ENCODE results near the gene PDE6B.

PDE6B gene

DNA sequence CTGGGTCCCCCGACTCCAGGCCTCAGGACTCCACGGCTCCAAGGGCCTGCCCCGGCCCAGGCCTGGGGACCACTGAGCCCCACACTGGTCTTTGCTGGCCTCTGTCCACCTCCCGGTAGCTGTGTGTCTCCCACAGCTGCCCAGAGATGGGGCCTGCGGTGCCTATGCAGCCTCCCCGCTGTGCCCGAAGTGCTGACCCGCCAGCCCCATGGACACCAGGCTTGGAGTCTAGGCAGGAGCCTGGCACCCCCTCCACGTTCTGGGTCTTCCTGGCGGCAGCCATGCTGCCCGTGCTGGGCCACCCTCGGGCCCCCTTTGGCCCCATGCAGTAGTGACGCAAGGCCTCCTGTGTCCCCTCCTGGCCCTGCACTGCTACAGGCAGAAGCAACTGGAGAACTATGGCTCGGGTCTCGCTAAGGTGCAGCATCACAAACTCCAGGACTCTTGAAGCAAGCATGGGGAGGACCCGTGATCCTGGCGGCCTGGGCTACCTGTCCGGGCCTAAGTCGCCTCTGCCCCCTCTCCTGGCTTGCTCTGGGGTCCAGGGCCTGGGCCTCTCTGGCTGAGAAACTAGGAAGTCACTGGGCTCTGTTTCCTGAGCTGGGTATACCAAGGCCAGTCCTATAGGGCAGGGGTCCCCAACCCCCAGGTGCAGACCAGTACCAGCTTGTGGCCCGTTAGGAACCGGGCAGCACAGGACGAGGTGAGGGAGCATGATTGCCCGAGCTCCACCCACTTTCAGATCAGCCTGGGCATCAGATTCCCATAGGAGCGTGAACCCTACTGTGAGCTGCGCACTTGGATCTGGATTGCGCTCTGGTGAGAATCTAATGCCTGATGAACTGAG, 49.9 kb downstream of the PDE6B start:
- no peak for DNase-seq

- peak in 1 of 2 donors; percentile 34 for DNase-seq
Observed at GRCh38 chr4:675980-676870, 50.9 kb downstream of the PDE6B start.

DNA sequence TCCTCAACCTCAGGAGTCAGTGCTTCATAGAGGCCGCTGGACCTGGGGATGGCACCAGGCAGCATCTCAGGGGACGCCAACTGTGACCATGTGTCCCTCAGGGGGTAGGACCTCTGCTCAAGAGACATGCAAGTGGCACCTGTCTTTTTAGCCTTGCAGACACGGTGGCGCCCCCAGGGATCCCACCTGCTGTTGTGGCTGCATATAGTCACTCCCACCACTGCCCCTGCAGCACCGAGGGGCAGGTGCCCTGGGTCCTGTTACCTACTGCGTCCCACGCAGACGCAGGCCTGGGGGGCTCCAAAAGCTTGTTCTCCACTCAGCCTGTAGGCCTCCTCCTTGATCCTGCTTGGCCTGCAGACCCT, 51.5 kb downstream of the PDE6B start:
- DNase-seq: no peak

GRCh38 chr4:677431-678293, 52.3 kb downstream of the PDE6B start:
- peak in 1 of 2 donors; percentile 38 for DNase-seq

DNA sequence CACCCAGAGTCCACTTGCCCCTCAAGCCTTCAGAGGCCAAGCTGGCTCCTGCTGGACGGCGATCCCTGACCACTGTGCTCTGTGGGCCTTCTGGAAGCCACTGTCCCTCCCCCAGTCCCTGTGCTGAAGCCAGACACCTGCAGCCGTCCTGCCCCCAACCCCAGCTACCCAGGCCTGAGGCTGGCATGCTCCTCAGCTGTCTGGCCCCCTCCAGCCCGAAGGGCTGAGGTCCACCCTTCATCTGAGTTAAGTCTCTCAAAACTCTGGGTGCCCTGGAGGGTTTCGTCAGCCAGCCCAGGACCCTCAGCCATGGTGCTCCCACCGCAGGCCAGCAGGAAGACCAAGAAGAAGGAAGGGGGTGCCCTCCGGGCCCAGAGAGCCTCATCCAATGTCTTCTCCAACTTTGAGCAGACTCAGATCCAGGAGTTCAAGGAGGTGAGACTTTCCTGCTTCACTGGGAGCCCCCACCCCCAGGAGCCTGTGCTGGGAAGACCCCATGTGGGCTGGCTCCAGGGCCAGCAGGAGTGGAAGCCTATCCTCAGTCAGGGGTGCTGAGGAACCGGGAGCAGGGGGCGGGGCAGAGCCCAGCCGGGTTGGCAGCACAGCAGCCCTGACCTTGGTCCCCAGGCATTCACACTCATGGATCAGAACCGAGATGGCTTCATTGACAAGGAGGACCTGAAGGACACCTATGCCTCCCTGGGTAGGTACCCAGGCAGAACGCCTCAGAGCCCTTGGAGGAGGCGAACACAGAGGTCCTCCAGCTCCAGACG, 53.1 kb downstream of the PDE6B start:
- DNase-seq: no peak

DNA sequence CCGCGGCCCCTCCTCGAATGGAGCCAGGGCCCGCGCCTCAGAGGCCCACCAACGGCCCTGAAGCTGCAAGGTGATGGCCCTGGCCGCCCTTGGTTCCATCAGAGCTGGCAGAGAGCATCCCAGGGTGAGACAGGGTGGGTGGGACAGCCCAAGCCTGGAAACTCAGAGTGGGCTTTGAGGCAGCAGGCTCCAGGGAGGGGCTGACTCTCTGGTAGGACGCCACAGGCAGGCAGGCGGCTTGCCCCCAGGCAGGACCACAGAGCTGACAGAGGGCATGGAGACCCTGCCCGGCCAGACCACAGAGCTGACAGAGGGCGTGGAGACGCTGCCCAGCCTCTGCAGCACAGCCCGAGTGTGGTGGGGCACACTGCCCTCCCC, 53.7 kb downstream of the PDE6B start:
- no peak for DNase-seq

DNA sequence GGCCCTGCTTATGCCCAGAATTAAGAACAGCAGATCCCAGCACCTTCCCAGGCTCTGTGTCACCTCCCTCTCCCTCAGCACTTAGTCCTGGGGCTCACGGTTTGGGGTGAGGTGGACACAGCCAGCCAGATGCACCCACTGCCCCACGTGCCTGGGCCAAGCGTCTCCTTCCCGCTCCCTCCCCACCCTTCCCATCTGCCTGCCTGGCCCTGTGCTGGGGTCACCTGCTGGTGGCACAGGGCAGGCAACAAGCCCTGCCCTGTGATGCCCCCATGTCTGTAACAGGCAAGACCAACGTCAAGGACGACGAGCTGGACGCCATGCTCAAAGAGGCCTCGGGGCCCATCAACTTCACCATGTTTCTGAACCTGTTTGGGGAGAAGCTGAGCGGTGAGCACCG, 54.3 kb downstream of the PDE6B start:
- no peak for DNase-seq

- no peak for DNase-seq
Observed at GRCh38 chr4:680091-680490, 54.7 kb downstream of the PDE6B start.

- peak in 1 of 2 donors; percentile 33 for DNase-seq
Observed at GRCh38 chr4:680551-680927, 55.2 kb downstream of the PDE6B start.

DNA sequence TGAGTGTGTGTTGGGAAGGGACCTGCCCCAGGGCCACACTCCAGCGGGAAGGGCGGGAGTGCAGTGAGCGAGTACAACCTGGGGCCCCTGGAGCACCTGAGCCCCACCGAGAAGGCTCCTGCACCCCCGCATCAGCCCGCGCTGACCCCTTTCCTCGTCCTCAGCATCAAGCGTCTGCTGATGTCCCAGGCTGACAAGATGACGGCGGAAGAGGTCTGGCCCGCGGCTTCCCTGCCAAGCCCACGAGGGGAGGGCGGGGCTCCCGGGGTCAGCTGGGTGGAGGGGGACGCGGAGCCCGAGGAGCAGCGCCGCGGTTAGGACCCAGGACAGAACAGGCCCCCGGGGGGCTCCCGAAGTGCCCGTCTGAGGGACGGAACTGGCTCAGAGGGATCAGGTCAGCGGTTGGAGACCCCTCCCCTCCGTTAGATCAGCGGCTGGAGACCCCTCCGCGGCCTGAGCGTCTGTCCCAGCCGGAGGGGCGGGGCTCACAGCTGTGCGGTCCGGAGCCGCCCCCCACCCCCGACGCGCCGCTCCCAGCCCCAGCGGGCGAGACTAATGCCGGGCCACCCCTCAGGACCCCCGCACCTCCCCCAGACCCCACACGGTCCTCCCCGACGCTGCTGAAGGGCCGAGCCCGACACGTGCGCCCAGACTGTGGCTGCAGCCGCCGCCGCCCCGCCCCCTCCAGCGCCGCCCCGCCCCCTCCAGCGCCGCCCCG, 55.7 kb downstream of the PDE6B start:
- DNase-seq: peak; percentile 67 to 71

DNA sequence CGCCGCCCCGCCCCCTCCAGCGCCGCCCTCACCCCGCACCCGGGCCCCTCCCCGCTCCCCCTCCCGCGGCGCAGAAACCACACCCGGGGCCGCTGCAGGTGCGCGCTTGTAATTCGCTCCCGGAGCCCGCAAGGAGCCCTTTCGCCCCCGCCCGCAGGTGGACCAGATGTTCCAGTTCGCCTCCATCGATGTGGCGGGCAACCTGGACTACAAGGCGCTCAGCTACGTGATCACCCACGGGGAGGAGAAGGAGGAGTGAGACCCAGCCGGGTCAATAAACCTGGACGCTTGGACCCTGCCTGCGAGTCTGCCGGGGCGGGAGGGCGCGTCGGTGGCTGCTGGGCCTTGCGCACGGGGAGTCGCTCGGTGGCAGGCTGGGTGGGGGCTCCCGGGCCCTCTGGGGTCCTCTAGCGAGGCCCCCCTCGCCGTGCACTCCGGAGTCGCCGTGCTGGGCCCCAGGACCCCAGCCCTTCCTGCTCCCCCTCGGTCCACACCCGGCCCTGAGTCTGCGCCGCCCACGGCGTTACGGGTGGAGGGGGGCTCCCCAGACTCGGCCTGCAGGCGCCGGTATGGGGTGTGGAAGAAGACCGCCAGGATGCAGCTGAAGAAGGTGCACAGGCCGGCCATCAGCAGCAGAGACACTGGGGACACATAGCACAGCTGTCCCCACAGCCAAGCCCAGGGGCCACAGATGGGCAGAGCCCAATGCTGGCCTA, 56.5 kb downstream of the PDE6B start:
- DNase-seq: peak; percentile 41 to 63

DNA sequence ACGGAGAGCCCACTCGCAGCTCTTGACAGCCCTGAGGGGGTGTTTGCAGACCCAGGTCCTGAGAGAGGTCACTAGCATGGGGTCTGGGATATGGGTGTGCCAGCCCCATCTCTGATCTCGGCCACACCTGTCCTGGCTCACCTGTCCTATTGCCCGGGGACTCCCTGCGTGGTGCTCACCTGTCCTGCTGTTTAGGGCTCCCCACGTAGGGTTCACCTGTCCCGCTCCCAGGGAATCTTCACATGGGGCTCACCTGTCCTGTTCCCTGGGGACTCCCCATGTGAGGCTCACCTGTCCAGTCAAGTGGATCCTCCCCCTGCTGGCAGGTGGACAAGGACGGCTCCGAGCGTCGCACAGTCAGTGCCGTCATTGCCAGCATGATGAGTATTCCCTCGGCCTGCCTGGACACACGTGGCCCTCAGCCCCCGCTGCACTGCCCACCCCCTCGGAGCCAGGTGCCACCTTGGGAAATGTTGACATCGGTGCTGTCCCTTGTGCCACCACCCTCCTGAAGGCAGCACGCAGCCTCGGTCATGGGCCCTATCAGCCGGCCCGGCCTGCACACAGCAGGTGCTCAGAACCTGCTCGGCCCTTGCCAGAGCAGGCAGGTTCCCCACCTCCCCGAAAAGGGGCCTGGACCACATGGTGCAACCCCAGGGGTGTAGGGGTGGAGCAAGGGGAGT, 57.3 kb downstream of the PDE6B start:
- no peak for DNase-seq

GRCh38 chr4:683247-683897, 58.0 kb downstream of the PDE6B start:
- no peak for DNase-seq

DNA sequence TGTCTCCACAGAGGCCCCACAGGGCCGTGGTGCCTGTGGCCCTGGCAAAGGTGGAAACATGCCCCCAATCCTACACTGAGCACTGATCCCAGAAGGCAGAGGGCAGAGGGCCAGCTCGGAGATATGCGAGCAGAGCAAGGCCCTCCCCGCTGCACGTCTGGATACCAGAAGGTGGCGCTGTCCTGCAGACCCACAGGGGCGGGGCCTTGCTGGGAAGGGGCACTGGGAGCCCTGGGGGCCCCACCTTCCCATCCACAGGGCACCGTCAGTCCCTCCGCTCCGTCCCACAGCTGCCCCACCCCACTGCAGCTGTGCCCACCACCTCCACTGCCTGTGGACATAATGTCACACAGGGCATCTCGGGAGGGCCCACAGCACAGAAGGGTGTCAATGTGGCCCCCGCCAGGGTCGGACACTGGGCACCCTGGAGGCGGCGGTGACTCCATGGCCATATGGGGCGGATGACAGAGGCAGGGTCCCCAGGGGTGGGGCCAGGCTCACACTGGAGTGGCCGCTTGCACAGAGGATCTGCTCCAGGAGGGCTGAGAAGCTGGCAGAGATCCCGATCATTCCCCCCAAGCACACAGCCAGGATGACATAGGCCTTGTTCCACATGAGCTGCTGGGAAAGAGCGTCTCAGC, 58.7 kb downstream of the PDE6B start:
- peak; percentile 30 to 31 for DNase-seq

- no peak for DNase-seq
Observed at GRCh38 chr4:684623-685327, 59.4 kb downstream of the PDE6B start.

DNA sequence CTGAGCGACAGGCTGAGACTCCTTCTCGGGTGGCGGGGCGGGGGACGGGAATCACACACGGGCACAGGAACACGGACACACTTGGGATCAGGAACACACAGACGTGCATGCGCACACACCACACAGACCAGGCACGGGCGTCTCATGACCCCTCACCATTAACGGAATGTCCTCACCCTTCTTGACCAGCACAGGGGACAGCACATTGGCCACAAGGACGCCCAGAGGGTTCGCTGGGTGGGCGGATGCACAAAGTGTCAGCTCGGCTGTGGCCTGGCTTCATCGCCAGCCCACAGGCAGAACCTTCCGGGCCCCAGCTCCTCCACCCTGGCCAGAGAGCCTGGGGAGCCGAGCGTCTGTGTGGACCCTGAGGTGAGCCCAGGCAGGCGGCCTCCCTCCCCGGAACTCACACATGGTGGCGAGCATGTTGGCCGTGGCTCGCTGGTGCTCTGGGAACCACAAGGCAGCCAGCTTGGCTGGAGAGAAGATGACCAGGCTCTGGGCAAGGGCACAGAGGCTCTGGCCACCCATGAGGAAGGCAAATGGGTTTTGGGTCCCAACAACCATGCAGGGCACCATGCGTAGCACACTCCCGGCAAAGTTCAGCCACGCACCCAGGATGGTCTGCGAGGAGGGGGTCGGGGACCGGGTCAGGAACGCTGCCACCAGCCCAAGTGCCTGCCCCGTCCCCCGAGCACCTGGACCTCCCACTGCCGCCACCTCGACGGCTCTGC, 60.5 kb downstream of the PDE6B start:
- DNase-seq: no peak

- no peak for DNase-seq
Observed at GRCh38 chr4:686413-687040, 61.2 kb downstream of the PDE6B start.

Data from CD4-positive, alpha-beta T cell treated with Interleukin-4 for 1 hour (primary cell).